NCI-H446 (cell line): ENCODE data around the gene SLC1A5.

Experiments
- DNase-seq, 2 experiments: peaks; one replicate each; lab custom pipeline; 2025; lab: John Stamatoyannopoulos, UW

Gene SLC1A5

GRCh38 chr19:46742926-46743480 is 45.4 kb downstream of the SLC1A5 start:
- DNase-seq: no peak

- no peak for DNase-seq
Measured at GRCh38 chr19:46741447-46741846, 46.9 kb downstream of the SLC1A5 start.

DNA sequence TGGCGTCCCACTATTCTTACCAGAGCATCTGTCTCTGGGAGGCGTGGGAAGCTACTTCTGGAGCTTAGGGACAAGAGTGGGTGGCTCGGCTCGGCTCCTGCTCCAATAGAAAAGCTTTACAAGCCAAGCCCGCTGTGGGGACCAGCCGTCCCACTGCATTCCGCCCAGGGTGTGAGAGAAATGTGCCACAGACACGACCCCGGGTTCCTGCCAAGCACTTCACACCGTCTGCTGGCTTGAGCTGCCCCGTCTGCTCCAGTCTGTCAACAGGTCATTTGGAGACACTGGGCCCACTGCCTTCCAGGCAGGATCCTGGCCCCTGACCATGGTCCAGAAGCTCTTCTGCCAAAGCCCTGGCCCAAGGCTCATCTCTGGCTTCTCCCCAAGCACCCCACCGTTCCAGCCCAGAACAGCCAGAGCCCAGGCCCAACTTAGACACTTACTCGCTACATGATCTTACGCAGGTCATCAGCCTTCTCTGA is 49.1 kb downstream of the SLC1A5 start:
- no peak for DNase-seq

DNA sequence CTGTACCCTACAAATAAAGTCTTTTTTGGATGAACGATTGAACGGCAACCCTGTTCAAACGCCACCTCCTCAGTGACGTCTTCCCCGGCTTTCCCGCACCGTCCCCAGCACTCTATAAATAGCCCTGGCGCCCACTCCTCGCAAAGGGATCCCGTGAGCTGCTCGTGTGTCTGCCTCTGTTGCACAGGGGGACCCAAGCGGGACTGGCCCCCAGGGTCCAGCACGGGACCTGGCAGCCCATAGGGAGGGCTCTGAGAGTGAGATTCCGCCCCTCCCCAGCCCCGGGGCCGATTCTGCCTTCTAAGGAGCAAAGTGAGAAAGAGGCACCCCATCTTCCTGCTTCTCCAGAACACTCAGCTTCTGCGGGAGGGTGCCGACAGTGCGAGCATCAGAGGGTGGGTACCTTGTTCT is 50.6 kb downstream of the SLC1A5 start:
- DNase-seq: no peak

DNA sequence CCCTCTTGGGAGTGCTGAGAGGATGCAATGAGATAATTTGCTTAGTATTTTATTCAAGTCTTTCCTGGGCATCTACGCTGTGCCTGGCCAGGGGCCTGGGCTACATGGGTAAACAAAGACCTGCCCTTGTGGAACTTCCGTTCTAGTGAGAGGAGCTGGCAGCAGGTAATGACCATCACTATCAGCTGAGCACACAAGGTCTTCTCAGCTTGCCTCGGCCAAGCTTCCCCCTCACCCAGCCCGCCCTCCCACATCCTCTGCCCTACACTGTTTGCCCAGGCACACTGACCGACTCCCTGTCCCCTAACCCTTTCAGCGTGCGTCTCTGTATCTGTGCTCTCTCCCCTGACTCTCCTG is 51.1 kb downstream of the SLC1A5 start:
- DNase-seq: no peak

DNA sequence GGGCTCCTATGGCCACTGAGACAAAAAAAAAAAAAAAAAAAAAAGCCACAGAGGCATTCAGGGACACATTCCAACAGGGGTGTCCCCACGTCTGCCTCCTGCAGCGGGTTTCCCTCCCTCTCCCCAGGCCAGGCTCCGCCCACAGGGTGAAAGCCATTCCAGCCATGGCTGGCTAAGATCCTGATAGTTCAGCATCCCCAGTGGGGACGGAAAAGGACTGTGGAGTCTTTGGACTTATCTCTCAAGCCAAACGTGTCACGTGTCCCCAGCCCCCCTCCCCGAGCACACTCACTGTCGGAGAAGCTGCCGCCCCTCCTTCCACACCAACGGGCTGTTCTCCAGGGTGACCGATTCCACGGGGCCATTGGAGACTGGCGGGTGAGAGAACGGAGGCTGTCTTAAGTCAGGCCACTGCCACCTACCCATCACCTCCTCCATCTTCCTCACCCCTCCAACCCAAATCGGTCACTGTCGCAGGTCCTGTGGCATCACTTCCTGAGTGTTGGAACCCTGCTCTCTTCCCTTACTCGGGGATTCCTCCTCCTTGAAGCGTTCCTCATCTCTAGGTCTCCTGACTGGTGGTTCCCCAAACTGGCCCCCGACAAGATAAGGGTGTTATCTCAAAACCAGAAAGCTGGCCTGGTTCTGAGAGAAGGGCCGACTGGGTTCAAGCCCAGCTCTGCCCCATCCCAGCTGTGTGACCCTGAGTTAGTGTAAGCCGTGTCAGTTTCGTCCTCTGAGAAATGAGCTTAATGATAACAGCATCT is 51.7 kb downstream of the SLC1A5 start:
- DNase-seq: no peak

DNA sequence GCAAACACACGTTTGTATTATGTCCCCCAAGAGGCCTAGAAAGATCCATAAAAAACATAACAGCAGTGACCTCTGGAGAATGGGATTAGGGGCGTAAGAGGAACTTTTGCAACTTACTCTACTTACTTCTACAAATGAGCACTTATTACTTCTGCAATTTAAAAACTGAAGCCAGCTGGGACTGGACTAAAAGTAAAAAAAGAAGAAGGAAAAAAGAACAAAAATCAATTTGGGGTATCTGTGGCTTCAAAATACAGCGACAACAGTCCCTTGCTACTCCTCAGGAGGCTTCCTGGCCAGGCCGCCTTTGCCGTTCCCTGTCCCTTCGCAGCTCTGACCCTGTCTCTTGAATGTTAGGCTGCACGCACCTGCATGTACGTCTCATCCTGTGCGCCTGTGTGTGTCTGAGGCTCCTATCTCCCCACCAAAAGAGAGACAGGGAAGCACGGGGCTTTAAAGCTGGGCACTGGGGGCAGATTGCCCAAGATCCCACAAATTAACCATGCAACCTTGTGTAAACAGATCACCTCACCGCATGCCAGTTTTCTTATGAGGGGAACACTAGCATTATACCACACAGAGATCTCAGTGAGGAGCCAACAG is 54.6 kb downstream of the SLC1A5 start:
- no peak for DNase-seq

DNA sequence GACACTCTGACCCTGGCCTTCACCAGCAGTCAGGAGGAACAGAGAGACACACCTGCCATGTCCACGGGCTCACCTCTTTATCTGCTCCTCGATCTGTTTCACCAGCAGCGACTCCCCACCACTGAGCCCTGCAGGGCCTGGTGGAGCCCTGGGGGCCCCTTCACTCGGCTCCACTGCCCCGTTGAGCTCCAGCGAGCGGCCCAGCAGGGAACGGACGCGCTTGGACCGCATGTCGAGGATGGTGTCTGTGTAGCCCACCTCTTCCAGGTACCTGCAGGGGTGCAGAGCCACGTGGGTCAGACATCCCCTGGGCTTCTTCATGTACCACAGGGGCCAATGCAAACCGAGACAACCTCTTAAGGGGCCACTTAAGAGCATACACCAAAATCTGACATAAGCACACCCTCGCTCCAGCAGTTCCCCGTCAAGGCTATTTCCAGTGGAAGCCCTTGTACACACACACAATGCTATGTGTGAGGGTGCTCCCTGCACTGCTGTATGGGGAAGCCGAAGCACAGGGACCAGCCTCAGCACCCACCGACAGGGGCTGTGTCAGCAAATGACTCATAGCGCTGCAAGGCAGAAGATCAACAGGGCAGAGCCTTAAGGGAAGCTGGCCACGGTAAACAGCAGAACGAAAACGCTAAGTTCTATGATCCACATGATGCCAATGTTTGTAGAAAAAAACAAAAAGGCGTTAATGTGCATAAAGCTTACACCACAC is 55.3 kb downstream of the SLC1A5 start:
- DNase-seq: no peak

GRCh38 chr19:46732172-46732938 is 56.0 kb downstream of the SLC1A5 start:
- no peak for DNase-seq

DNA sequence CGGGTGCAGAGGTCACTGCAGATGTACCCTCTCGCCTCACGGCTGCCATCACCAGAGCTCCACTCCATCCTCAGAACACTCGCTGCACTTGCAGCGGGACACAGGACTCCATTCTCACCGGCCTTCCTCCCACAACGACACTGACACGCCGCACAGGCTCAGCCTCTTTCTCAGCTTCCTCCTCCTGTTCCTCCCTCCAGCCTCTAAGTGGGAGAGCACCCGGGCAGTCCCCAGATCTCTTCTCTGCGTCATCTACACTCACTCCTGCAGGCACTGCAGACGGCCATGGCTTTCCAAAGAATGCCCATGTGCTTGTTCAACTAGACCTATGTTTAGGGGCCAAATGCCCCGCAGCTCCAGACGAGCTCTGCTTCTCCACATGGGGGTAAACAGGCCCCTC is 56.8 kb downstream of the SLC1A5 start:
- DNase-seq: no peak

DNA sequence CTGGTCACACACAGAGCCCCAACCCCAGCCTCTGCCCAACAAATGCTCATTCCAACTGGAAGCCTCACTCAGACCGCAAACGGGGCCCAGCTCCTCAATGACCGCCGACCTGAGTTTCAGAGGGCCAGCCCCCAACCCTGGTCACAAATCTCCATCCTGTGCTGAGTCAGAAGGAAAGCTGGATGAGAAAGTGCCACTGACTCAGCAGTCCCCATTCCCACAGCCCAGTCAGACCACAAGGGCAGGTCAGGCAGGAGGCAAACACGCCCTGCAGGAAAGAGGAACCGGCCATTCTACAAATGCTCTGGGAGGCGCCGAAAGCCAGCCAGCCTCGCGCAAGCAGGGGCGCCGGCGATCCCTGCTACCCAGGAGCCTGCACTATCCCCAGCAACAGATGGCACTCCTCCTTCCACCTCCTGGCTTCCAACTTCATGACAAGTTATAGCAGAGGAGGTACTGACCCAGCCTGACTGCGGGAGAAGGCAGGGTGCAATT is 57.3 kb downstream of the SLC1A5 start:
- DNase-seq: no peak

GRCh38 chr19:46730595-46730994 is 57.8 kb downstream of the SLC1A5 start:
- DNase-seq: no peak

DNA sequence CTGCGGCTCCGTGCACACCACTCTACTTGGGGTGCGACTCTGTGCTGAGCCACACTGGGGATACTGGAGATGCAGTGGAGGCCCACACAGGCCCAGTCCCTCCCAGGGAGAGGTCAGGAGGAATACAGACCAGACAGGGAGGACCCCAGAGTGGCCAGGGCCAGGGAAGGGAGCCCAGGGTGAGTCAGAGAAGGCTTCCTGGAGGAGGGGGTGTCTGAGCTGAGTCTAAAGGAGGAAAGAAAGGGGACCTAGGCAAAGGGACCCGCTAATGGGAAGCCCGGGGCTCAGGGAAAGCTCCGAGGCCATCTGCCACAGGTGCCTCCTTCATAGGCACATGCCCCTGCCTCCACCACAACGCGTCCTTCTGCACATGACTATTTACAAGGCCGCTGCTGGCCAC is 58.2 kb downstream of the SLC1A5 start:
- no peak for DNase-seq

DNA sequence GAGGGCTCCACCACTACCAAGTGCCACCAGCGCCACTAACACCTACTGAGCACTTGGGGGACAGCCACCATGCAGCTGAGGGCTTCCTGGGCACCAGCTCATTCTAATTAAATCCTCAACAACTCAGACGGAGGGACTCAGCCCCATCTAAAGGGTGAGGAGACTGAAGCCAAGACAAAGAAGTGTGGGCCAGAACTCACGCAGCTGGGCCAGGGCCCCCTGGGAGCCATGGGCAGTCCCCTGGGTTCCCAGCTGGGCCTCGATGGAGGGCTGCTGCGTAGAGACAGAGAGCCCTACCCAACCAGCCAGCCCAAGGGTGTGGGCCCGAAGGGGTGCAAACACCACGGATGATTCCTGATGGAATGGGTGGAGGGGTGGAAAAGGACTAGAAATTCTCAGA is 58.7 kb downstream of the SLC1A5 start:
- no peak for DNase-seq

- DNase-seq: peak in 1 of 2 experiments; percentile 31
Measured at GRCh38 chr19:46728693-46729339, 59.6 kb downstream of the SLC1A5 start.

GRCh38 chr19:46728208-46728607 is 60.2 kb downstream of the SLC1A5 start:
- no peak for DNase-seq

DNA sequence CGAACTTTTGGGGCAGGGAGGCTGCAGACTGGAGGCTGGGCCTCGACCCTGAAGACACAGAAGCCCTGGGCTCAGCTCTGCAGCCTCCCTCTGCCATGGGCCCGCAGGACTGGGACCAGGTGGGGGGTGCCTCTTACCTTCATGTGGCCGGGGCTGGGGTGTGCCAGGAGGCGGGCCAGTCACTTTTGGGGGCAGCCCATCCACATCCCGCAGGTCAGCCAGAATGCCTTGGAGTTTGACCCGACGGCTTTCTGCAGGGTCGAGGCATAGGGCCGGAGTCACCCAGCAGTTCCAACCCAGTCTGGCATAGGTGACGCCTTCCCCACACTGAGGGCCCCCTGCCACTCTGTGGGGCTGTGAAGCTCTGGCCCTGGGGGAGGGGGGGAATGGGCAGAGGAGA is 60.6 kb downstream of the SLC1A5 start:
- no peak for DNase-seq

- DNase-seq: no peak
Measured at GRCh38 chr19:46726971-46727501, 61.4 kb downstream of the SLC1A5 start.

DNA sequence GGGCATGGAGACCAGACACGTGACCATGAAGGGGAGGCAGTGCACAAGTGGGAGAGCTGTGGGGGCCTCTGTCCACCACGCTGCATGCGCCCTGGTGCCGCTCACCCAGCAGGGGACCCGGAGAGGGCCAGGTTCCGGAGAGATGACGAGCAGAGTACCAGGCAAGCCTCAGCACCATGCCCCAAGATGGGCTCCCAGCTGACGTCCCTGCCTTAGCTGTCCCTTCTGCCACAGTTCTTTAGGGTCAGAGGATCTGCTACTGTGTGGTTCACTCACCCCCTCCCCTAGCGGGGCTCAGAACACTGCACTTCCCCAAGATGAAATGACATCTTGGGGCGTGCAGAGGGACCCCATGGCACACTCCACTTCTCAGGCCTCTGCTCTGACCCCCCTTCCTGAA is 61.8 kb downstream of the SLC1A5 start:
- no peak for DNase-seq

DNA sequence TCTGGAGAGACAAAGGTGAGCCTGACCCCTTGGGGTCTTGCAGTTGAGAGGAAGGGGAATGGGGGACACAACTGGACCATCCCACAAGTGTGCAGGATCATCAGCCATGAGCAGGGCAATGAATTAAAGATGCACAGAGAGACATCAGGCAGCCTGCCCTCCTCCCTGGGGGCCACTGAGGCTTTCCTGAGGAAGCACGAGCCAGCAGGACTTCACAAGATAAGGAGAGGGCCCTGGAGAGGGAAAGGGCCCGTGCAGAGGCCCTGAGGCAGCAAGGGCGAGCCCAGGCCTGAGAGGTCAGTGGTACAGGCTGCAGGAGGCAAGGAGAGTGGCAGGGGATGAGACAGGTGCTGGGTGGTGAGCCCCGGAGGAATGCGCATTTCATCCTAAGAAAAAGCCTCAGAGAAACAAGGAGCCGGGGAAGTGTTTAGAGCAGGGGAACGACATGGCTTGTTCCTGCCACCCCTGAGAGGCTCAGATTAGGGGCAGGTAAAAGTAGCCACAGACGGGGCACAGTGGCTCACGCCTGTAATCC is 62.5 kb downstream of the SLC1A5 start:
- no peak for DNase-seq
